IPS-NIHi11 (cell line): ENCODE data around the gene TBC1D5.
"Not testable (repeated sequence)": the region's sequence is repeated elsewhere in the genome, so short reads cannot be mapped to it uniquely, and the experiment has no call there.

Experiments used
- DNase-seq: peaks from one replicate; pipeline ENCODE4 v3.0.0; 2012; ENCODE audit warnings: mixed read lengths, low spot score

TBC1D5 gene

DNA sequence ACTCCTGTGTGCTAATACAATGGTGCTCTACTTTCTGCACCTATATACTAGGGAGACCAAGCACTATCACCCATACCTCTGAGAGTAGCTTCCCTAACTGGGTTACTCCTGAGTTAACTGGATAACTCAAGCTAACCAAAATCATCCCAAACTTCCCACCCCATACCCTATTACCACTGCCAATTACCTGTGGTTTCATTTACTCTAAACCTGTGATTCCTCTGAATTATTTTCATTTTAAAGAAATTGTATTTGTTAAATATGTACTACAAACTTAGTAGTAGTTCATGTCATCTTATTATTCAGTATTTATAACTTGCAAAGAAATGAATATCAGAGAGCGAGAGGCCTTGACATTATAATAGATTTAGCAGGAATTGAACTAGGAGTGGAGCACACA lies 340.5 kb downstream of the TBC1D5 start:
- no peak for DNase-seq

DNA sequence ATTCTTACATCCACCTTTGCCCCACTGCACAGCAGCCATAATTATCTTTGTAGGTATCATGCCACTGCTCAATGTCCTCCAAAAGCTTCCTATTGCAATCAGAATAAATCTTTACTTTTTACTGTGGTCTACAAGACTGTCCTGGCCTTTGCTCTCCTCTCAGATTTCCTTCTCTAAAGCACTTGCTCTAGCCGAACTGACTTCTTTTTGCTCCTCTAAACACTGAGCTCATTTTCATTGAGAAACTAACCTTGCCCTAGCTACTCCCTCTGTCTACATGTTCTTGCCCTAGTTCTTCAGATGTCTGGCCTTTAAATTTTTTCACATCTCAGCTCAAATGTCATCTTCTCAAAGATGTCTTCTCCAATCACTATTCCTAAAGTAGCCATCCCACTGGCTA lies 342.8 kb downstream of the TBC1D5 start:
- DNase-seq, result no peak

- DNase-seq, result no peak
Measured at GRCh38 chr3:17398959-17399551, 343.4 kb downstream of the TBC1D5 start.

- DNase-seq, result no peak
Measured at GRCh38 chr3:17396036-17396435, 346.4 kb downstream of the TBC1D5 start.

DNA sequence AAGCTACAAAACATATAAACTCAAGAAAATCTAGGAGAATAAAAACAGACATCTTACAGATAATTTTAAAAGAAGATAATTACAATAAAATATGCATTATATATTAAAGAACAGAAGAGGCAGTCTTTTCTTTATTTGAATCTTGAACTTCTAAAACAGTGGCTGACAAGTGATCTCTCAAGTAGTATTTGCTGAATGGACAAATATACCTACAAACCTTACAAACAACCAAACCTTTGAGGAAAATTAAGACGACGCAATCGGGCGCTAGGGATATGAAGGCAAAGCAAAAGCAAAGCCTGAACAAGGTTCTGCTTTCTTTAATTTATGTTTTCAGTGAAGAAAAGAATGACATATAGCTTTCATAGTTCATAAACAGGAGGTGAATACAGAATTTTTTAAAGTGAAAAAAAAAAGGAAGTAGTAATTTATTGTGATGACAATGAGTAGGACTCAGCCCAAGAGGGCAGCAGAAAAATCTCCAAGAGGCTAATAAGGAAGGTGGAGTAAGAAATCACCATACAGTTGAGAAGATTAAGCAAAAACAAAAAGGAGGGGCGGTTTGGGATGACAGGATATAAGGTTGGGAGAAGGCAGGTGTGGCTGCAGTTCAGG lies 347.8 kb downstream of the TBC1D5 start:
- no peak for DNase-seq

GRCh38 chr3:17392516-17392915 lies 349.9 kb downstream of the TBC1D5 start:
- not testable (repeated sequence) for DNase-seq

GRCh38 chr3:17390785-17391184 lies 351.6 kb downstream of the TBC1D5 start:
- no peak for DNase-seq

- DNase-seq, result no peak
Measured at GRCh38 chr3:17387108-17387507, 355.3 kb downstream of the TBC1D5 start.

DNA sequence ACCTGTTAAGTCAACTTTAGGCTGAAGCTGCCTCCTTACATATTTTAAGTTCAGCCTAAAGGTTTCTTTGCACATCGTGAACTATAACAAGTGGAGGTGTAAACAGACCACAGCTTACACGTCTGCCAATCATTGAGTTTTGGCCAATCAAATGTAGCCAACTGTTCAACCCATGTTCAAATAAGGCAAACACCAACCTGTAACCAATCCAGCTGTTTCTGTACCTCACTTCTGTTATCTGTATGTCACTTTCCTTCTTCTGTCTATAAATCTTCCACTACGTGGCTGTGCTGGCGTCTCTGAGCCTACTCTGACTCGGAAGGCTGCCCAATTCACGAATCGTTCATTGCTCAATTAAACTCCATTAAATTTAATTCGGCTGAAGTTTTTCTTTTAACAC lies 356.0 kb downstream of the TBC1D5 start:
- DNase-seq, result no peak

DNA sequence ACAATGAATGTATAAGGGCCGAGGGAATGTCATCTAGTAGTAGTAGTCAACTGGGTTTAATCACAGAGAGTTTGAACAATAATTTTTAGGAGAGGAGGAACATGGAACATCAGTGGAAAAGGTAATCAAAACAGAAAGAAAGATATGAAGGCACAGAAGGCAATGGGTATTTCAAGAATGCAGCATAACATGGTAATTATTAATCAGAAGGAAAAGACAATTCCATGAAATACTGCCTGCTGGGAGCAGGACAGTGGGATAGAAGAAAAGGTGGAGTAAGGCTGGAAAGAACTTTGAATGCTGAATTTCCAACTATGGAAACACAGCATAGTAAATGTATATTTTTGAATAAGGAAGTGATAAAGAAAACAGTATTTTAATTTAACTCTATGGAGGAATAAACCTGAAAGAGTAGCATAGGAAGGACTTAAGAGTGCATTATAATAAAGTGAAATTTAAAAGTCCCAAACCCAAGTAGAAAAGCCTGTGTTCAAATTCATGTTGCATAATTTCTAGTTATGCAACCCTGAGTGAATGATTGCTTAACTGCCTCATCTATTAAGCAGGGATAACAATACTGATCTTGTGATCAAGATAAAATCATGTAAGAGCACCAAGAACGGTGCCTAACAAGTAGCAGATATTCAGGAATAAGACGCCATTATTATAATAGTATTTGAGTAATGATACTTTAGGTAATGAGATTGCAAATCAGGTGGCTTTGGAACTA lies 357.7 kb downstream of the TBC1D5 start:
- no peak for DNase-seq

GRCh38 chr3:17373304-17373703 lies 369.1 kb downstream of the TBC1D5 start:
- DNase-seq, result no peak

DNA sequence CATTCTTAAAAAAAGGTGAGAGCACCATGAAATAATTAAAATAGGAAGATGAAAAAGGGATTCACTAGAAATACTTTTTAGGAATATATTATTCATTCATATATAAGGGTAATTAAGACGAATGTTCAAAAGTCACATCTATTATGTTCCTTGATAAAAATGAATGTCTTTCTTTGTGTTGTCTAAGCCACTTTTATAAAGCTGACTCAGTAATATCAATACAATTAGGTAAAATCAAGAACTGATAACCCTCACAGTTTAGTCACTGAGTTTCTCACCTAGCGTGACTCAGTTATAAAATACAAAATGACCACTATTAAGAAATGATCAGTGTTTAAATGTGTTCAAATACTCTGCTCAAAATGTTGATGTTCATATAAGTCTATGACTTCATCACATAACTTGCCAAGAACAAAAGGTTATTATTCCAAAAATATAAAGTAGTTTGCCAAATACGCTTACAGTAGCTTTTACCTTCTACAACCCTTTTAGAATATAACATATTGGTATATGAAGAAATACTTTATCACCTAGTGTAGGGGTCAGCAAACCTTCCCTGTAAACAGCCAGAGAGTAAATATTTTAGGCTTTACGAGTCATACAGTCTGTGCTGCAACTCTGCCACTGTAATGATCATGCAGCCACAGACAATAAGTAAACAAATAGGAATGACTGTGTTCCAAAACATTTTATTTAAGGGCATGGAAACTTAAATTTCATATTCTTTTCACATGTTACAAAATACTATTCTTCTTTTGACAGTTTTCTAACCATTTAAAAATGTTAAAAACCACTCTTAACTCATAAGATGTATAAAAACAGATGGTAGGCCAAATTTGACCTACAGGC lies 369.8 kb downstream of the TBC1D5 start:
- no peak for DNase-seq

- no peak for DNase-seq
Measured at GRCh38 chr3:17369973-17370372, 372.5 kb downstream of the TBC1D5 start.

DNA sequence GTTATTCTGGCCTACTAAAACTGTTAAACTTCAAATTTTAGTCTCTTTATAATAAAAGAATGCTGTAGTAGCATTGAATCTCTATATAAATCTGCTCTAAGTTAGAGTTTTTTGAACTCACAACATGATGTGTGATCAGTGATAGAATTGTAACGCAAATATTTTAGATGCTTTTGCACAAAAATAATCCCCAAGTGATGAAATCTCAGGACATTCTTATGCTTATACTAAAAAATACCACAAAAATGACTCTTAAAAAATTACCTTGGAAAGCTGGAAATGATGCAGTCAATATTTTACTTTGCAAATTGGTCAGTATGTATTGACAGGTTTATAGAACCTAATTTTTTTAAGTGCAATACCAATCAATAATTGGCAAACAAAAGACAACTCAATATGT lies 375.3 kb downstream of the TBC1D5 start:
- DNase-seq, result no peak

GRCh38 chr3:17360991-17361390 lies 381.4 kb downstream of the TBC1D5 start:
- DNase-seq, result no peak

GRCh38 chr3:17359911-17360310 lies 382.5 kb downstream of the TBC1D5 start:
- no peak for DNase-seq

DNA sequence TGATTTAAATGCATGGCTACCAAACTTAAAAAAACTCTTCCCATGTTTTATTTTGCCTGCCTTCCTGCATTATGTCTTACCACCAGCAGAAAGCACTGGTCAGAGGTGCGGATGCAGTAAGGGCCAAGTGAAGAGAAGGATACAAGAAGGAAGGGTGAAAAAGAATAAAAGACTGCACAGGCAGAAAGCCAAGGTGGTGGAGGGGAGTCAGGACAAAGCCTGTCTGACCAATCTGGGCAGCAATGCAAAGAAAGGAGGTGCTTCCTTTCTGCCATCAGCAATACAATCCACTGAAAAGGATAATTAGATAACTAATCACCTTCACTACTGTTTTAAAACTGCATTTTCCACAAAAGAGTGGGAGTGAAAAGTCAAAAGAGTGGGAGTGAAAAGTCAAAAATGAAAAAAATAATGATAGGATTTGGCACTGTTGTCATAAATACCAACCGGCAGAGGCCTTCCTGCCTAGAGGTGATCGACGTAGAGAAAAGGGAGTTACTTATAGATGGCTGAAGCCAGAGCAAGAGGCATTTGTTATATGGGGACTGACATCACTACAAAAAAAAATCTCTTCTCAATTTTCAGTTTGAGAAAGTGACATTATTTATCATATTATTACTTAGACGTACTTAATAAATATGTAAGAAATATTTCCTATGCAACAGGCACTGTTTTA lies 385.3 kb downstream of the TBC1D5 start:
- no peak for DNase-seq

GRCh38 chr3:17356585-17356984 lies 385.8 kb downstream of the TBC1D5 start:
- no peak for DNase-seq

- DNase-seq, result no peak
Measured at GRCh38 chr3:17355591-17355990, 386.8 kb downstream of the TBC1D5 start.

DNA sequence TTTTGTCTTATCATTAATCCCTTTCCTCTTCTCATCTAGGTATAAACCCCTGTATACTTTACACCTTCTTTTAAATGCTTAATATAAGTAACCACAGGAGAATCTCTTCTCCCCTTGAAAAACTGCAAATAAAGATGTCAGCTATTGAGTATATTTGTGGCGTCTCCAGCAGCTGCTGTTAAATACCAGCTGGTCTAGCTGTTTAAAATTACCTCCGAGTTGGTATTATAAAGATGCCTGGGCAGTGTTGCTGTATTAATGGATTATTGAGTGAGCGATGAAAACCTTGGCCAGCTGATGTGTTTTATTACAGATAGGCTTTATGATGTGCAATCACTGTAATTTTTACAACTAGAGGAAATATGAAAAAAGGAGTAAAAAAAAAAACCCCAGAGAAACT lies 388.1 kb downstream of the TBC1D5 start:
- DNase-seq, result no peak

GRCh38 chr3:17352620-17353019 lies 389.8 kb downstream of the TBC1D5 start:
- DNase-seq, result no peak

- not testable (repeated sequence) for DNase-seq
Measured at GRCh38 chr3:17351193-17351592, 391.2 kb downstream of the TBC1D5 start.
